ENCODE results near the gene OTUB2. TPM values are rescaled to one million over a fixed set of nuclear protein-coding genes. Genes with fewer than 3 reads are reported as not detected.

The OTUB2 gene
- total RNA-seq, 2 experiments from 2014 or later = not detected

- Histone ChIP-seq H3K27ac (ENCODE audit: low read depth in 1 of 2, low read length in 2 of 2) (no peak overlapping the region), H3K4me1 (ENCODE audit: insufficient read depth, low read length) (peaks cover 31% of the 10 kb centered on the region), H3K4me3 (ENCODE audit: low read length) (peak overlapping the region; percentile 98), H3K9me3 (ENCODE audit: control insufficient read depth in 1 of 2, insufficient read depth in 1 of 2, low read length in 2 of 2) (peaks cover 4 to 6% of the 10 kb centered on the region in 2 experiments), H3K27me3 (ENCODE audit: control insufficient read depth in 1 of 2, insufficient read depth in 2 of 2, low read length in 2 of 2) (no peaks in the 10 kb centered on the region), H3K36me3 (ENCODE audit: insufficient read depth, low read length) (peaks cover 37% of the 10 kb centered on the region)
- H3K36me3 Mint-ChIP-seq (ENCODE audit: low read depth) = peaks cover 84% of the 10 kb centered on the region
- ChIA-PET POLR2A (no interaction called here), CTCF (no interaction called here)
- peaks cover 81% of the 10 kb centered on the region for H3K4me1 Mint-ChIP-seq (ENCODE audit: low read depth)
- DNase-seq (no peak), ATAC-seq (ENCODE audit: poor library complexity) (no peak)
- H3K4me3 Mint-ChIP-seq = peak overlapping the region; percentile 99
- H3K27ac Mint-ChIP-seq = peak overlapping the region; percentile 97
- intact Hi-C loops (cut with DNase I, micrococcal nuclease) = no loop called here
- H3K27me3 Mint-ChIP-seq = no peaks in the 10 kb centered on the region
- peaks cover 8% of the 10 kb centered on the region for H3K9me3 Mint-ChIP-seq
- TF ChIP-seq, protein P1, sequence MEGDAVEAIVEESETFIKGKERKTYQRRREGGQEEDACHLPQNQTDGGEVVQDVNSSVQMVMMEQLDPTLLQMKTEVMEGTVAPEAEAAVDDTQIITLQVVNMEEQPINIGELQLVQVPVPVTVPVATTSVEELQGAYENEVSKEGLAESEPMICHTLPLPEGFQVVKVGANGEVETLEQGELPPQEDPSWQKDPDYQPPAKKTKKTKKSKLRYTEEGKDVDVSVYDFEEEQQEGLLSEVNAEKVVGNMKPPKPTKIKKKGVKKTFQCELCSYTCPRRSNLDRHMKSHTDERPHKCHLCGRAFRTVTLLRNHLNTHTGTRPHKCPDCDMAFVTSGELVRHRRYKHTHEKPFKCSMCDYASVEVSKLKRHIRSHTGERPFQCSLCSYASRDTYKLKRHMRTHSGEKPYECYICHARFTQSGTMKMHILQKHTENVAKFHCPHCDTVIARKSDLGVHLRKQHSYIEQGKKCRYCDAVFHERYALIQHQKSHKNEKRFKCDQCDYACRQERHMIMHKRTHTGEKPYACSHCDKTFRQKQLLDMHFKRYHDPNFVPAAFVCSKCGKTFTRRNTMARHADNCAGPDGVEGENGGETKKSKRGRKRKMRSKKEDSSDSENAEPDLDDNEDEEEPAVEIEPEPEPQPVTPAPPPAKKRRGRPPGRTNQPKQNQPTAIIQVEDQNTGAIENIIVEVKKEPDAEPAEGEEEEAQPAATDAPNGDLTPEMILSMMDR (IDR thresholded peaks at IDR 0.05) = no peak
Measured at GRCh38 chr14:94077823-94078222, 51.7 kb downstream of the OTUB2 start.

GRCh38 chr14:94079891-94080620 lies 53.9 kb downstream of the OTUB2 start:
- H3K9me3 ChIP-seq (ENCODE audit: control insufficient read depth in 1 of 2, insufficient read depth in 1 of 2, low read length in 2 of 2) = peaks cover 0 to 5% of the 10 kb centered on the region in 2 experiments
- intact Hi-C loops (cut with DNase I, micrococcal nuclease) = loop anchor here (2.0 to 10.0 kb wide), 4 partner anchors 53 to 965 kb away; partner anchors contain the start of genes BTBD7 (in 1 of the 2), ITPK1 (in 1 of the 2) and OTUB2 (in 1 of the 2)
- Mint-ChIP-seq H3K27ac (peak overlapping the region; percentile 97), H3K9me3 (peaks cover 4% of the 10 kb centered on the region), H3K27me3 (no peaks in the 10 kb centered on the region), H3K4me3 (peak overlapping the region; percentile 99), H3K4me1 (ENCODE audit: low read depth) (peaks cover 69% of the 10 kb centered on the region), H3K36me3 (ENCODE audit: low read depth) (peaks cover 64% of the 10 kb centered on the region)
- POLR2A ChIA-PET = interaction anchor here (0.6 to 3.7 kb wide), 19 partner anchors 11 to 1078 kb away, joined by 3 to 33 read pairs (median 5); partner anchors contain the start of genes DICER1, IFI27L2, LYSET and MOAP1
- H3K4me1 ChIP-seq (ENCODE audit: insufficient read depth, low read length) = peaks cover 31% of the 10 kb centered on the region
- H3K27me3 ChIP-seq (ENCODE audit: control insufficient read depth in 1 of 2, insufficient read depth in 2 of 2, low read length in 2 of 2) = no peaks in the 10 kb centered on the region
- H3K36me3 ChIP-seq (ENCODE audit: insufficient read depth, low read length) = peaks cover 29% of the 10 kb centered on the region
- CTCF ChIA-PET = interaction anchor here (1.2 to 3.0 kb wide), 4 partner anchors 43 to 140 kb away, joined by 4 to 10 read pairs (median 6); no protein-coding TSS in a partner anchor
- peak overlapping the region; percentile 93 for H3K27ac ChIP-seq (ENCODE audit: low read depth in 1 of 2, low read length in 2 of 2)
- peak overlapping the region; percentile 98 for H3K4me3 ChIP-seq (ENCODE audit: low read length)
- DNase-seq (peak in 4 of 14 experiments; percentile 21 to 56 (median 44)), ATAC-seq (ENCODE audit: poor library complexity) (no peak)
- TF ChIP-seq, protein P1 (IDR thresholded peaks at IDR 0.05) = no peak

DNA sequence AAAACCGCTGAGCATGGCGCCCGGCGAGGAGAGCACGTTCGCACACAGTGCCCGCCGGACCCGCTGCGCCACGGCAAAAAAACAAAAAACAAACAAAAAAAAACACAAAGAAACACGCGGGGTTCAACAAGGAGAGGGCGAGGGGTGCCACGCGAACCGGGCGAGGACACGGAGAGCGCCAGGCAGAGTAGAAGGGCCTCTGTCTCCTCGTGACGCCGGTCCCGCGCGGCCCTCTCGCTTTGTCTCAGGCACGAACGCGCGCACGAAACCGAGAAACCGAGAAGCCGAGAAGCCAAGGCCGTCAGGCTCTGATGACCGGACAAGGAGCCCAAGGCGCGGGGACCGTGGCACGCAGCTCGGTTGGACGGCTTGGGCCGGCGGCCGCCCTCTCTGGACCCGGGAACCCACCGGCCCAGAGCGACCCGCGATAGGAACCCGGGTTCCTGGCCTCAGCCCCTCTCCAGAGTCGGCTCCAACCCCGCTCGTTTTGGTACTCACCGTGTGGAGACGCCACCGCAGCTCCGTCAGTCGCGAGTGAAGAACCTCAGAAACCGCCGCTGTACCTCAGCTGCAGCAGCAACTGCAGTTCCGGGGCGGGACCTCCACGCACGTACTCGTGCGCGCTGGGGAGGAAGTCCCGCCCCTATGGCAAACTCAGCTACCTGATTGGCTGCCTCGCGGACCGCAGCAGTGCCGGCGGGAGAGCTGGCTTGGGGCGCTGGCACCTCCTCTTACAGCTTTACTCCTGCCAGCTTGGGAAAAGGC lies 54.7 kb downstream of the OTUB2 start, which contains the start of the genes DDX24 and IFI27L1:
Gene DDX24, minus strand, starts transcription at position 582 of the 765 bp plus-strand sequence. CDS start 1,460 bp downstream, outside the sequence.
Gene IFI27L1, plus strand, starts transcription at position 690 of the 765 bp plus-strand sequence. CDS start 15,628 bp downstream, outside the sequence.
- ATAC-seq (ENCODE audit: poor library complexity) (peak; percentile 92), DNase-seq (peak; percentile 93 to 99 (median 96))
- intact Hi-C loops (cut with DNase I, micrococcal nuclease) = loop anchor here (2.0 to 10.0 kb wide), 4 partner anchors 52 to 966 kb away; partner anchors contain the start of genes BTBD7 (in 1 of the 2), ITPK1 (in 1 of the 2) and OTUB2 (in 1 of the 2)
- TF ChIP-seq, protein P1 (IDR thresholded peaks at IDR 0.05) = no peak
- H3K4me3 Mint-ChIP-seq = peak within 1 kb of the TSS; percentile 99
- POLR2A ChIA-PET = interaction anchor here (0.6 to 3.7 kb wide), 33 partner anchors 10 to 1960 kb away, joined by 3 to 33 read pairs (median 5); partner anchors contain the start of genes DICER1, GOLGA5, IFI27L2 and LYSET
- Histone ChIP-seq H3K4me3 (ENCODE audit: low read length) (peak within 1 kb of the TSS; percentile 98), H3K27me3 (ENCODE audit: control insufficient read depth in 1 of 2, insufficient read depth in 2 of 2, low read length in 2 of 2) (no peaks in the 10 kb centered on the region), H3K9me3 (ENCODE audit: control insufficient read depth in 1 of 2, insufficient read depth in 1 of 2, low read length in 2 of 2) (no peaks in the 10 kb centered on the region), H3K4me1 (ENCODE audit: insufficient read depth, low read length) (peaks cover 31% of the 10 kb centered on the region), H3K36me3 (ENCODE audit: insufficient read depth, low read length) (peaks cover 27% of the 10 kb centered on the region), H3K27ac (ENCODE audit: low read depth in 1 of 2, low read length in 2 of 2) (peak within 1 kb of the TSS; percentile 93)
- no peaks in the 10 kb centered on the region for H3K9me3 Mint-ChIP-seq
- peaks cover 57% of the 10 kb centered on the region for H3K36me3 Mint-ChIP-seq (ENCODE audit: low read depth)
- peak within 1 kb of the TSS; percentile 97 for H3K27ac Mint-ChIP-seq
- CTCF ChIA-PET = interaction anchor here (1.0 to 3.0 kb wide), 5 partner anchors 44 to 141 kb away, joined by 3 to 10 read pairs (median 5); no protein-coding TSS in a partner anchor
- peaks cover 62% of the 10 kb centered on the region for H3K4me1 Mint-ChIP-seq (ENCODE audit: low read depth)
- no peaks in the 10 kb centered on the region for H3K27me3 Mint-ChIP-seq
